OCI-LY3 (cell line): ENCODE measurements around the gene SPP1.

Experiments
- H2AFZ ChIP-seq: fragments of 200-600, 300-600 bp; shearing (Covaris generic); 2 replicates; pipeline ENCODE4 v1.6.0; 2014; ENCODE audit warnings: antibody characterized with exemption, low read depth, low read length
- H3K27ac ChIP-seq: fragments of 200-600, 300-600 bp; sonication (generic); 2 replicates; pipeline ENCODE4 v1.5.1; 2014; ENCODE audit warnings: mild to moderate bottlenecking, low read length, moderate library complexity, mixed read lengths
- H3K27me3 ChIP-seq: fragments of 200-600, 300-600 bp; sonication (generic); 2 replicates; pipeline ENCODE4 v1.6.1; 2014; ENCODE audit warnings: low read depth, low read length, mixed read lengths
- H3K36me3 ChIP-seq: fragments of 200-600, 300-600 bp; sonication (generic); replicated peaks from 2 replicates; pipeline ENCODE3; 2014; ENCODE audit warnings: low read depth, low read length, mixed read lengths
- H3K4me1 ChIP-seq: fragments of 300-600, 200-600 bp; sonication (generic); 2 replicates; pipeline ENCODE4 v1.6.1; 2014; ENCODE audit warnings: low read length, mixed read lengths
- H3K4me2 ChIP-seq: fragments of 200-600, 300-600 bp; sonication (generic); 2 replicates; pipeline ENCODE4 v1.6.1; 2014; ENCODE audit warnings: low read length, mixed read lengths
- H3K4me3 ChIP-seq: fragments of 300-600, 200-600 bp; sonication (generic); 2 replicates; pipeline ENCODE4 v1.5.1; 2014; ENCODE audit warnings: antibody characterized with exemption, mild to moderate bottlenecking, low read length, moderate library complexity
- H3K79me2 ChIP-seq: fragments of 300-600, 200-600 bp; shearing (Covaris generic); 2 replicates; pipeline ENCODE4 v1.6.1; 2014; ENCODE audit warnings: mild to moderate bottlenecking, low read length, mixed read lengths
- H3K9ac ChIP-seq: fragments of 300-600, 200-600 bp; shearing (Covaris generic); 2 replicates; pipeline ENCODE4 v1.6.0; 2014; ENCODE audit warnings: mild to moderate bottlenecking, low read length, moderate library complexity
- H3K9me3 ChIP-seq: fragments of 200-600, 300-600 bp; shearing (Covaris generic); 2 replicates; pipeline ENCODE4 v1.6.1; 2014; ENCODE audit warnings: low read length, mixed read lengths; ENCODE audit not compliant: insufficient read depth
- H4K20me1 ChIP-seq: fragments of 200-600, 300-600 bp; sonication (generic); 2 replicates; pipeline ENCODE4 v1.6.1; 2016; ENCODE audit warnings: low read length, mixed read lengths; ENCODE audit not compliant: insufficient read depth
- CTCF ChIP-seq: fragments of 200-600, 300-600 bp; sonication (generic); IDR thresholded peaks from 2 replicates; pipeline ENCODE4 v1.5.1; 2014; ENCODE audit warnings: antibody characterized with exemption, low read length, low read depth
- EZH2phosphoT487 ChIP-seq: fragments of 200-600 bp; shearing (Covaris generic); IDR thresholded peaks from 2 replicates; pipeline ENCODE4 v1.6.1; 2018; ENCODE audit warnings: antibody characterized with exemption, mixed run types, low read depth

SPP1 gene

GRCh38 chr4:88007304-88008121, 32.0 kb downstream of the SPP1 start, which contains the start of gene PKD2:
TSS of gene PKD2 (plus strand) at chr4:88007635. CDS start at chr4:88007734, 99 bp downstream.
- peaks cover 13% of the 10 kb centered on the region; the same call in 1 of the 2 replicates for H4K20me1 ChIP-seq
- H3K4me2 ChIP-seq = peak within 1 kb of the TSS; percentile 96
- H3K27me3 ChIP-seq = no peaks in the 10 kb centered on the region
- H3K9ac ChIP-seq = peak within 1 kb of the TSS; percentile 85
- H3K4me1 ChIP-seq = peaks cover 31% of the 10 kb centered on the region
- H3K36me3 ChIP-seq = no peaks in the 10 kb centered on the region
- TF ChIP-seq CTCF = no peak
- TF ChIP-seq EZH2phosphoT487 = no peak
- peak within 1 kb of the TSS; percentile 83 for H3K4me3 ChIP-seq
- peaks cover 38% of the 10 kb centered on the region for H3K79me2 ChIP-seq
- peak within 1 kb of the TSS; percentile 25; the same call in 1 of the 2 replicates for H2AFZ ChIP-seq
- H3K9me3 ChIP-seq = no peaks in the 10 kb centered on the region
- H3K27ac ChIP-seq = peak within 1 kb of the TSS; percentile 9; the same call in 1 of the 2 replicates

- peaks cover 45% of the 10 kb centered on the region for H3K79me2 ChIP-seq
- H3K9ac ChIP-seq = peak overlapping the region; percentile 85
- H2AFZ ChIP-seq = peak overlapping the region; percentile 25; the same call in 1 of the 2 replicates
- no peaks in the 10 kb centered on the region for H3K36me3 ChIP-seq
- peak overlapping the region; percentile 96 for H3K4me2 ChIP-seq
- peaks cover 19% of the 10 kb centered on the region for H4K20me1 ChIP-seq
- peak overlapping the region; percentile 9; the same call in 1 of the 2 replicates for H3K27ac ChIP-seq
- H3K4me3 ChIP-seq = peak overlapping the region; percentile 83
- no peaks in the 10 kb centered on the region for H3K27me3 ChIP-seq
- no peak for TF ChIP-seq EZH2phosphoT487
- H3K9me3 ChIP-seq = no peaks in the 10 kb centered on the region
- H3K4me1 ChIP-seq = peaks cover 37% of the 10 kb centered on the region
Observed at GRCh38 chr4:88008122-88008742, 32.7 kb downstream of the SPP1 start.

DNA sequence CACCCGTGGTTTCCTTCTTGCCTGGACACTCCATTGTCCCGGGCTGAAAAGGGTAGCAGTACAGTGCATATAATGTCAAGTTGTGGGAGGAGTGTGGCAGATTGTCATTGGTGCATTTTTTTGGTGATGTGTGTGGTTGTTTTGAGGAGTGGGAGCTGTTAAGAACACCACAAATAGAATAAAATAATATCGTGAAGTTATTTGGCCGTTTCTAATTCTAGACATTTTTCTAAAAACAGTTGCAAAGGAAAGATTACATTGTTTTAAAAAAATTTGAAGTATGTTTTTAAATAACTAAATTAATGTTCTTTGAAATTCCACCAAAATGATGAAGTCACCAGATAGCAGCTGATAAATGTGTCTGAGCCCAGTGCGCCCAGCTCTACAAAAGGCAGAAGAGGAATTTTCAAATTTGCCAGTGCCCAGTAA, 33.2 kb downstream of the SPP1 start:
- H3K9me3 ChIP-seq = no peaks in the 10 kb centered on the region
- H3K36me3 ChIP-seq = no peaks in the 10 kb centered on the region
- peak overlapping the region; percentile 83 for H3K4me3 ChIP-seq
- H3K27ac ChIP-seq = no peak overlapping the region
- peaks cover 50% of the 10 kb centered on the region for H3K79me2 ChIP-seq
- H3K4me1 ChIP-seq = peaks cover 37% of the 10 kb centered on the region
- H3K9ac ChIP-seq = peak overlapping the region; percentile 85
- peaks cover 23% of the 10 kb centered on the region for H4K20me1 ChIP-seq
- no peaks in the 10 kb centered on the region for H3K27me3 ChIP-seq
- no peak overlapping the region for H2AFZ ChIP-seq
- H3K4me2 ChIP-seq = peak overlapping the region; percentile 96
- TF ChIP-seq EZH2phosphoT487 (no peak), CTCF (no peak)

GRCh38 chr4:88009871-88010270, 34.4 kb downstream of the SPP1 start:
- Histone ChIP-seq H2AFZ (no peak overlapping the region), H3K9ac (no peak overlapping the region), H3K4me3 (no peak overlapping the region), H3K79me2 (peaks cover 58% of the 10 kb centered on the region), H3K27me3 (no peaks in the 10 kb centered on the region), H4K20me1 (peaks cover 28% of the 10 kb centered on the region), H3K36me3 (no peaks in the 10 kb centered on the region), H3K4me1 (peaks cover 37% of the 10 kb centered on the region), H3K27ac (no peak overlapping the region), H3K4me2 (no peak overlapping the region), H3K9me3 (no peaks in the 10 kb centered on the region)
- TF ChIP-seq EZH2phosphoT487 (no peak), CTCF (no peak)
